GM12874 (cell line): ENCODE data around the gene MAPT.

Source experiments
- TF ChIP-seq, protein P1 (sequence below): IDR thresholded peaks from 2 replicates; pipeline ENCODE4 v1.5.1; 2011; ENCODE audit warnings: low read depth, mild to moderate bottlenecking, control low read depth, low read length, moderate library complexity; ENCODE audit not compliant: insufficient read depth

The MAPT gene

DNA sequence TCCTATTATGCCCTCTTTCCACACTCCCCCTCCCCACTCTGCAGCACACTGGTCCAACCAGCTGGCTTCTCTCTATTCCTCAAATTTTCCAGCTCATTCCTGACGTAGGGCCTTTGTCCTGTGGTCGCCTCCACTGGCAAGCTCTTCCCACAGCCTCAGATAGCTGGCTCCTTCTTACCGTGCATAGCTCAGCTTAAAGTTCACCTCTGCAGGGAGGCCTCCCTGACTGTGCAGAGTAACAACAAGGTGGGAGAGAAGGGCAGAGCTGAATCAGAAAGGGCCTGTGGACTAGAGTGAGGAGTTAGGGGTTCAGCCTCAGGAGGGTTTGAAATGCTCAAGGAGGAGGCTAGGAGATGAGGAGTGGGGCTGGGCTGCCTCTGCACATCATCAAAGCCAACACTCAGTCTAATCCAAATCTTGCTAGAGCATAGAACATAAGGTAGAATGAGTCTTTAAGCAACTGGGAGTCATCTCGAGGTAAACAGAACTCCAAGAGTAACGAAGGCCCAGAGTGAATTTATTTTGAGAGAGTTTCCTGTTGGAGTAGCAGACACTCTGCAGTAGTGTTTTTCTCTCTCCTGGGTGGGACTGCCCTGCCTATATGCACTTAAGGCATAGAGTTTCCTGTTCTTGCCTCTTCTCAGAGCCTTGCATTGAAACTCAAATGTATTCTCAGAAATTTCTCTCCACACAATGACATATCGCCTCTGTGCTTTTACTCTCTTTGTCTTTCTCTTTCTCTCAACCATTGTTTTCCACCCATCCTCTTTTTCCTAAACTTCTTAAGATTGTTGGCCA is 30.3 kb upstream of the MAPT start:
- TF ChIP-seq, protein P1, sequence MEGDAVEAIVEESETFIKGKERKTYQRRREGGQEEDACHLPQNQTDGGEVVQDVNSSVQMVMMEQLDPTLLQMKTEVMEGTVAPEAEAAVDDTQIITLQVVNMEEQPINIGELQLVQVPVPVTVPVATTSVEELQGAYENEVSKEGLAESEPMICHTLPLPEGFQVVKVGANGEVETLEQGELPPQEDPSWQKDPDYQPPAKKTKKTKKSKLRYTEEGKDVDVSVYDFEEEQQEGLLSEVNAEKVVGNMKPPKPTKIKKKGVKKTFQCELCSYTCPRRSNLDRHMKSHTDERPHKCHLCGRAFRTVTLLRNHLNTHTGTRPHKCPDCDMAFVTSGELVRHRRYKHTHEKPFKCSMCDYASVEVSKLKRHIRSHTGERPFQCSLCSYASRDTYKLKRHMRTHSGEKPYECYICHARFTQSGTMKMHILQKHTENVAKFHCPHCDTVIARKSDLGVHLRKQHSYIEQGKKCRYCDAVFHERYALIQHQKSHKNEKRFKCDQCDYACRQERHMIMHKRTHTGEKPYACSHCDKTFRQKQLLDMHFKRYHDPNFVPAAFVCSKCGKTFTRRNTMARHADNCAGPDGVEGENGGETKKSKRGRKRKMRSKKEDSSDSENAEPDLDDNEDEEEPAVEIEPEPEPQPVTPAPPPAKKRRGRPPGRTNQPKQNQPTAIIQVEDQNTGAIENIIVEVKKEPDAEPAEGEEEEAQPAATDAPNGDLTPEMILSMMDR = no peak

DNA sequence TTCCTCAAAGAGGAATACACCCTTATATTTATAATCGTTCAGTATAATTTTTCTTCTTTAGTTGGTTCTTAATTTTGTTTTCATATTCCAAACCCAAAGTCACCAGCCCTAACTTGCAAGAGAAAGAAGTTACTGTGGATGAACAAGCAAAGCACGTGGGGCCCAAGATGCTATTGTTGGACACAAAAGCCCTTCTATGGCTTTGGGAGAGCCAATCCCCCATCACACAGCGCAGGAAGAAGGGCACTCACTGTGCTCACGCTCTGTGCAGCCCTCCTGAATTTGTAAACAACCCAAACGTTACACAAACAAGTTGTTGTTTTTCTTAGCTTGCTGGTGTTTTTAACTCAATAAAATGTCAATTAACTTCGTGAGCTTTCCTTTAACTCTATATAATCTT is 27.2 kb upstream of the MAPT start:
- TF ChIP-seq, protein P1 = no peak

DNA sequence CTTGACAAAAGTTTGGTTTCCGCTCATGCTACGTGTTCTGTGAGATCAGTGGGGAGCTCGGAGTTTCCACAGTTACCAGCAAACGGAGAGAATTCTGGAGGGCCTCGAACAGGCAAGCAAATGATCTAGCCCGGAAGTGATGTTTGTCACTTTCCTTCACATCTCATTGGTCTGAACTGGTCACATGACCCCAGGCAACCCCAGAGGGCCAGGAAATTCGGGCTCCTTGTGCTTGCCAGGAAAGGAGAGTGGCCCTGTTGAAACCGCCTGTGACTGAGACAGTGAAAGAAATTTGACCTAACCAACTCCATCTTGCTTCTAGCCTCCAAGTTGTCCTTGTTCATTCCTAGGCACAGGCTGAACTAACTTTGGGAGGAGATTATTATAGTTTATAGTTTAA is 26.7 kb upstream of the MAPT start:
- TF ChIP-seq, protein P1 = no peak

DNA sequence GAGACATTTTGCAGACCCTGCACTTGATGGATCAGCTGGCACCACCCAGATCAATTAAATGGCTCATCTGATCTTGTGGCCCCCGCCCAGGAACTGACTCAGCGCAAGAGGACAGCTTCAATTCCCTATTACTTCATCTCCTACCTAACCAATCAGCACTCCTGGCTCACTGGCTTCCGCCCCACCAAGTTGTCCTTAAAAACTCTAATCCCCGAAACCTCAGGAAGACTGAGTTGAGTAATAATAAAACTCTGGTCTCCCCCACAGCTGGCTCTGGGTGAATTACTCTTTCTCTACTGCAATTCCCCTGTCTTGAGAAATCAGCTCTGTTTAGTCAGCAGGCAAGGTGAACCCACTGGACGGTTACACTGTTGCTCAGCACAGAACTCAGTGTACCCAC is 26.1 kb upstream of the MAPT start:
- TF ChIP-seq, protein P1 = no peak

DNA sequence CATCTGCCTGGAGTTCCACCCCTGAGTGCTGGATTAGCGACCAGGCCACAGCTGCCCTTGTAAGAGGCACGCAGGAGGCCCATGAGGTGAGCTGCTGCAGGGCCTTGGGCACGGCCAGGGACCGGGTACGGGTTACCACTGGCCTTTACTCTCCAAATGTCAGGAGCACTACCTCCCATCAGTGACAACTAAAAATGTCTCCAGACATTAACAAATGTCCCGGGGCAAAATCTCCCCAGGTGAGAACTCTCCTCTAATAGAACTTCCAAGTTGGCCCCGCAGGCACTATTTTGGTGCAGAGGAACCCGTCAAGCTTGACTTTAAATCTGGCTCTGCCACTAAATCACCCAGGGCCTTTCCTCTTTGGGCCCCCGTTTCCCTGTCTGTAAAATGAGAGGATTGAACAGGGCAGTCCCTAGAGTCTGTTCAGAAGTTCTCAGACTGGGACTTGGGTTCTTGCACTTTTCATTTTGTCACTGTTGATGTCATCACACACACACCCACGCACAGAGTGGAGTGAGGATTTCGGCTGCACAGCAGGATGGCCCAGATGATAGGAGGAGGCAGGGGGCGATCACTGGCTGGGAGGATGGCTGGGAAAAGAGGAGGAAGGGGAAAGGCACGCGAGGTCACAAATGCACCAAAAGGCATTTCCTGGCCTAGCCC is 24.5 kb upstream of the MAPT start:
- TF ChIP-seq, protein P1 = no peak

DNA sequence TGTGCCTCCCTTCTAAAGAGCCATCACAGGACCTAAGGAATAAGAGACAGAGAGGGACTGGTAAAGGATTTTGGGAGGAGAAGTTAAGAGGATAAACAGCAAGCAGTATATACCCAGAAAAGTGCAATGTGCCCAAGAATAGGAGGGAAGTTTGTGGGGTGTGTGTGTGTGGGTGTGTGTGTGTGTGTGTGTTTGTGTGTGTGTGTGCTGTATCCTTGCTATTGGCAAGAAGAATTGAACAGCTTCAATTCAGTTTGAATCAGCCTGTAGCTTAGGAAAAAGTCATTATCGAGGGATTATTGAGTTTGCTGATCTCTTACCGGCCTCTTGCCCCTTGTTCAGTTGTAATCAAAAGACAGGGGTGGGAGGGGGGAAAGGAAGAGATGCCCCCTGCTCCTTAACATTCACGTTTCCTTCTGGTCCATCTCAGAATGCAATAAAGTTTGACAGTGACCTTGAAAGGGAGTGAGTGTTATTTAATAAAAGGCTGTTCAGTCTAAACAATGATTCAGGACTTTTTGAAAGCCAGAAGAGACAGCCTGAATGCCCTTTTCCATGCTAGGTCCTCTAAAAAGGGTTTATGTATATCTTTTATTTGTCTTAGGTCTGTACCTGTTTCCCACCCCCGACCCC is 23.9 kb upstream of the MAPT start:
- TF ChIP-seq, protein P1 = no peak

DNA sequence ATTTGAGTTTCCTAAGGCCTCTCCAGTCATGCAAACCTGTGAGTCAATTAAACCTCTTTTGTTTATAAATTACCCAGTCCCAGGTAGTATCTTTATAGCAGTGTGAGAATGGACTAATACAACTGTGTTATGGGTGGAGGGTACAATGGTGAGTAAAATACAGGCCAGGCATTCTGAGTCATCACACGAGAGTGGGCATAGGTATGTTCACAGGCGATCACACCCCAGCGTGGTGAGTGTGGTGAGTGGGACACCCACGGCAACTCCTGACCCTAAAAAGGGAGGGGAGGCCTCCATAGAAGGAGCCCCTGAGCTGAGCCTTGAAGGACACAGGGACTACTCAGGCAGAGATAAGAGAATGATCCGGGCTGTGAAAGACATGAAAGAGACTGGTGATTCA is 22.6 kb upstream of the MAPT start:
- TF ChIP-seq, protein P1 = no peak
